BJ (cell line): ENCODE results near the gene TRMT11. TPM values are rescaled to one million over a fixed set of nuclear protein-coding genes. Genes with fewer than 3 reads are reported as not detected.

Experiments used
- CTCF ChIA-PET: fragments of 350-600 bp; formaldehyde crosslinking; extraction: SDS; loops from one replicate; lab custom pipeline; 2021; ENCODE audit warnings: antibody characterized with exemption, inconsistent platforms; lab: Yijun Ruan, JAX
- POLR2A ChIA-PET: fragments of 300-600 bp; sonication (Branson Sonifier 250); formaldehyde crosslinking; extraction: SDS; loops from one replicate; lab custom pipeline; 2021; ENCODE audit warnings: antibody characterized with exemption; lab: Charles Lee
- DNase-seq: peaks from one replicate; pipeline ENCODE4 v3.0.0-alpha.2; 2011; ENCODE audit warnings: low read depth
- H3K27me3 ChIP-seq: 2 replicates; pipeline ENCODE4 v1.6.0; 2011; ENCODE audit warnings: low read length; ENCODE audit not compliant: control insufficient read depth, insufficient read depth
- H3K36me3 ChIP-seq: 2 replicates; pipeline ENCODE4 v1.5.1; 2011; ENCODE audit warnings: low read length; ENCODE audit not compliant: control insufficient read depth, insufficient read depth
- H3K4me3 ChIP-seq: 2 replicates; pipeline ENCODE4 v1.5.1; 2011; ENCODE audit warnings: low read depth, mild to moderate bottlenecking, control low read depth, low read length
- polyA minus RNA-seq: library from RNA; depleted of rRNA, polyadenylated mRNA; stranded (reverse); fragments of >200 nt; gene quantifications from 2 replicates; pipeline ENCODE4 v1.2.3, GENCODE V29; 2011; rRNA and poly(A)+ RNA removed
- polyA plus RNA-seq: library from polyadenylated mRNA; depleted of rRNA; stranded (reverse); fragments of >200 nt; gene quantifications from 2 replicates; pipeline ENCODE4 v1.2.3, GENCODE V29; 2011; rRNA removed
- TF ChIP-seq, protein P1 (sequence below): IDR thresholded peaks from 2 replicates; pipeline ENCODE4 v1.5.1; 2011; ENCODE audit warnings: low read depth, mild to moderate bottlenecking, control low read depth, inconsistent platforms, low read length, moderate library complexity; ENCODE audit not compliant: insufficient read depth

The TRMT11 gene
- polyA plus RNA-seq (10.1 and 19.0 TPM in 2 replicates), polyA minus RNA-seq (7.2 and 11.3 TPM in 2 replicates)

DNA sequence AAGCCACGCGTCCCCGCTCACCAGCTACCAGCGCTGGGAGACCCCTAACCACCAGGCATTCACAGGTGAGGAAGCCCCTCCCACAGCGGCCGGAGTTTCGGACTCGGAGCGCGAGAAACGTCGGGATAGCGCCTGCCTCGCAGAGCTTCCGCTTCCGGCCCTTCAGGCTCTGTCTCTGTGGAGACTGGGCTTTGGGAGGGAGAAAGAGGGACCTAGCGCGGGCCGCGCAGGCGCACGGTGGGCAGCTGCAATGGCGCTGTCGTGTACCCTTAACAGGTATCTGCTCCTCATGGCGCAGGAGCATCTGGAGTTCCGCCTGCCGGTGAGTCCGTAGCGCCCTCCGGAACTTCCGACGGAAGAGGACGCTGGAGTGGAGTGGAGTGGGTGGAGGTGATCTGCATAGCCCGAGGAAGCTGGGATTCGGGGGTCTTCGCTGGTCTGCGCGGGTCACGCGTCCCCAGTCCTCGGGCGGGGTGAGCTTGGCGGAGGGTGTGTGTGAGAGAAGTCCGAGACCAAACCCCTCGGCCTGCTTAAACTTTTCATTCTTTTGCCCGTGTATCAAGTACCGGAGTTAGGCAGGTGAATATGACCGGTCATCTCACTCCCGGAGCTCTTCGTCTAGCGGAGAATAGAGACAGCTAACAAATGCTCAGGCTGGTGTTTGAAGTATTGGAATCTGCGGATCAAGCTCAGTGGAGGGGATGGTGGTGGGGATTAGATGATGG is at the start of gene TRMT11:
TSS of gene TRMT11 (plus strand) at position 240 of the 725 bp plus-strand sequence. CDS start at position 251, 11 bp downstream.
- TF ChIP-seq, protein P1, sequence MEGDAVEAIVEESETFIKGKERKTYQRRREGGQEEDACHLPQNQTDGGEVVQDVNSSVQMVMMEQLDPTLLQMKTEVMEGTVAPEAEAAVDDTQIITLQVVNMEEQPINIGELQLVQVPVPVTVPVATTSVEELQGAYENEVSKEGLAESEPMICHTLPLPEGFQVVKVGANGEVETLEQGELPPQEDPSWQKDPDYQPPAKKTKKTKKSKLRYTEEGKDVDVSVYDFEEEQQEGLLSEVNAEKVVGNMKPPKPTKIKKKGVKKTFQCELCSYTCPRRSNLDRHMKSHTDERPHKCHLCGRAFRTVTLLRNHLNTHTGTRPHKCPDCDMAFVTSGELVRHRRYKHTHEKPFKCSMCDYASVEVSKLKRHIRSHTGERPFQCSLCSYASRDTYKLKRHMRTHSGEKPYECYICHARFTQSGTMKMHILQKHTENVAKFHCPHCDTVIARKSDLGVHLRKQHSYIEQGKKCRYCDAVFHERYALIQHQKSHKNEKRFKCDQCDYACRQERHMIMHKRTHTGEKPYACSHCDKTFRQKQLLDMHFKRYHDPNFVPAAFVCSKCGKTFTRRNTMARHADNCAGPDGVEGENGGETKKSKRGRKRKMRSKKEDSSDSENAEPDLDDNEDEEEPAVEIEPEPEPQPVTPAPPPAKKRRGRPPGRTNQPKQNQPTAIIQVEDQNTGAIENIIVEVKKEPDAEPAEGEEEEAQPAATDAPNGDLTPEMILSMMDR: no peak
- POLR2A ChIA-PET: interaction anchor here (0.5 to 0.7 kb wide), 3 partner anchors 737 to 1066 kb away, joined by 3 to 4 read pairs (median 3); no protein-coding TSS in a partner anchor
- H3K27me3 ChIP-seq: no peaks in the 10 kb centered on the region
- DNase-seq: no peak
- peak within 1 kb of the TSS; percentile 73 for H3K4me3 ChIP-seq
- CTCF ChIA-PET: interaction anchor here (0.9 to 2.6 kb wide), 4 partner anchors 10 to 1134 kb away, joined by 3 to 23 read pairs (median 4); no protein-coding TSS in a partner anchor
- no peaks in the 10 kb centered on the region for H3K36me3 ChIP-seq

DNA sequence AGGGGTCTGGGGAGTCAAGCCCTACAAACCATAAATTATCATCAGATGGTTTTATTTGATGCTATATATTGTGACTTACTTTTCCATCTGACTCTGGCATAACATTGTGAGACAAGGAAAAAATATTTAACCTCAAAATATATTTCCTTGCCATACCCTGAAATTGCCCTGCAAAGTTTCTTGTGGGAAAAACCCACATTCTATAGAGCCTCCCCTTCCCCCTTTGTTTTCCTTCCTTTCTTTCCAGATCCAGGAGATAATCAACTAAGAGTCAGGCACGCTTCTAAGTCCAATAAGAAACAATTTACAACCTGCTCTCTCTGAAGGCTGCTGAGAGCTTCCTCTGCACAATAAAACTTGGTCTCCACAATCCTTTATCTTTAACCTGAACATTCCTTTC is 47.3 kb upstream of the TRMT11 start:
- TF ChIP-seq, protein P1: no peak
- Histone ChIP-seq H3K27me3 (no peaks in the 10 kb centered on the region), H3K4me3 (no peak overlapping the region), H3K36me3 (no peaks in the 10 kb centered on the region)
- ChIA-PET POLR2A (no interaction called here), CTCF (interaction anchor here (1.2 to 2.1 kb wide), 2 partner anchors 16 to 22 kb away, joined by 4 to 5 read pairs; no protein-coding TSS in a partner anchor)
- no peak for DNase-seq

DNA sequence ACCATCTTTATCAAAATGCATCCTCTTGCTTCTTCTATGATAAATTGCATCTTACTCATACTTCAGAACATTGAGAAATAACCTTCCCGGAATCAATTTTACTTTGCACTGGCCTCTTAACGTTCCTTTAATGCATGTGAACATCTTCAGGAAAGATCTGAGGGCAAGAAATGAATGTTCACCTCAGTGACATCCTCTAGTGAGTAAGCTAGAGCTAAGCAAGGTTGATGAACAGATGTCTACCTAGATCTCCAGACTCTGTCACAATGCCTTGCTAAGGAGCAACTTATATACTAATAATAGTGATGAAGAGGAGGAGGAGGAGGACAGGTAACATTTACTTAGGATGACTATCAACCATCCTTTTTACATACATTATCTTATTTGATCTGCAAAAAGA is 46.5 kb upstream of the TRMT11 start:
- TF ChIP-seq, protein P1: no peak
- DNase-seq: no peak
- no peaks in the 10 kb centered on the region for H3K27me3 ChIP-seq
- H3K4me3 ChIP-seq: no peak overlapping the region
- POLR2A ChIA-PET: no interaction called here
- no peaks in the 10 kb centered on the region for H3K36me3 ChIP-seq
- CTCF ChIA-PET: interaction anchor here (0.9 to 2.1 kb wide), 4 partner anchors 13 to 33 kb away, joined by 3 to 5 read pairs (median 4); no protein-coding TSS in a partner anchor

DNA sequence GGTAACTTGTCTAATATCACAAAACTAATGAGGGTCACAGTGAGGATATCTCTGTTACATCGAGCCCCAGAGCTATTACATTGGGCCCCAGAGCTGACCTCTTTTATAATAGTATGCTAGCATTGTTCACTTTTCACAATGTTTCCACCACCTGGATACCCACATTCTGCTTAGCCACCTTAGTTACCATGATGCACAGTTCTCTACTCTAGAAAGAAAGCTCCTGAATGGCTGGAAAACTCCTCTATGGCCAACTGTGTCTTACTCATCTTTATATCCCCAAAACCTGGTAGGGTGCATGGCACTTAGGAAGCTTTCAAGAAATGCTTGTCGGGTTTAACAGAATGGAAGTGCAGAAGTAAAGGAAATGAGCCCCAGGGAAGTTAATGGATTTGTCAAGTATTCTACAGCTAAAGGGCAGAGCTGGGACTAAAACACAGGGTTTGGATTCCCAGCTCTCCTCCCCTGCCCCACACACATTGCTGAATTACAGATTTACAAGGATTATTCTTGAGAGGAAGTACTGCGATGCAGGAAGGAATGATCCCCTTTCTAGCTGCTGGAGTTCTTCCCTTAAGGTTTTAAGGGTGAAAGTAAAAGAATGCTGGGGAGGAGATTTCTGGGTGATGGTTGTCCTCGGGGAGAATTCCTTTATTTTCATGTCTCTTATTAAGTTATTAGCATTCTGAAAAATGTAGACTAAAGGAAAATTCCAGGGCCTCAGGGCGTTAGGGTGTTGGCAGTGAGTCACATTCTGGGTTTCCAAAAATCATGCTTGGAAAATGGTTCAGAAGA is 45.9 kb upstream of the TRMT11 start:
- Histone ChIP-seq H3K4me3 (no peak overlapping the region), H3K36me3 (no peaks in the 10 kb centered on the region), H3K27me3 (no peaks in the 10 kb centered on the region)
- DNase-seq: peak; percentile 78
- ChIA-PET CTCF (interaction anchor here (0.9 to 2.1 kb wide), 6 partner anchors 12 to 34 kb away, joined by 3 to 5 read pairs (median 4); no protein-coding TSS in a partner anchor), POLR2A (interaction anchor here (0.6 kb wide), 1 partner anchor 689 kb away, joined by 4 read pairs; no protein-coding TSS in a partner anchor)
- TF ChIP-seq, protein P1: no peak
